Kasumi-1 (cell line): ENCODE data around the gene ZNF428.

Experiments used
- DNase-seq, 2 experiments: peaks; one replicate each; lab custom pipeline; 2025; lab: John Stamatoyannopoulos, UW

Gene ZNF428

GRCh38 chr19:43562226-43562697 lies 57.2 kb downstream of the ZNF428 start:
- DNase-seq = peak in 1 of 2 experiments; percentile 32

GRCh38 chr19:43561139-43561970 lies 58.1 kb downstream of the ZNF428 start:
- DNase-seq = no peak

- DNase-seq = peak; percentile 25 to 30
These were observed 58.7 kb downstream of the ZNF428 start for GRCh38 chr19:43560687-43561086.
